GM23248 (cell line): ENCODE results near the gene NRG3. TPM values are rescaled to one million over a fixed set of nuclear protein-coding genes. Genes with fewer than 3 reads are reported as not detected.

Experiments
- DNase-seq: peaks from one replicate; pipeline ENCODE4 v3.0.0-alpha.2; 2015
- H2AFZ ChIP-seq: fragments of 200-600 bp; sonication (generic); 2 replicates; pipeline ENCODE4 v1.6.1; 2016; ENCODE audit warnings: antibody characterized with exemption
- H3F3A ChIP-seq: fragments of 200-600 bp; sonication (generic); 2 replicates; pipeline ENCODE4 v1.6.1; 2016; ENCODE audit warnings: mild to moderate bottlenecking, antibody characterized with exemption, mixed run types; ENCODE audit not compliant: insufficient read depth
- H3K27ac ChIP-seq: fragments of 200-600 bp; sonication (generic); 2 replicates; pipeline ENCODE4 v1.5.1; 2016; ENCODE audit warnings: mild to moderate bottlenecking
- H3K27me3 ChIP-seq: fragments of 200-600 bp; sonication (generic); replicated peaks from 2 replicates; pipeline ENCODE4 v1.6.1; 2016; ENCODE audit warnings: mild to moderate bottlenecking; ENCODE audit not compliant: insufficient read depth
- H3K36me3 ChIP-seq: fragments of 200-600 bp; sonication (generic); 2 replicates; pipeline ENCODE4 v1.6.1; 2016; ENCODE audit warnings: low read depth, mild to moderate bottlenecking
- H3K4me1 ChIP-seq: fragments of 200-600 bp; sonication (generic); 2 replicates; pipeline ENCODE4 v1.6.1; 2016; ENCODE audit warnings: mild to moderate bottlenecking; ENCODE audit not compliant: insufficient read depth
- H3K4me2 ChIP-seq: fragments of 200-600 bp; sonication (generic); one replicate; pipeline ENCODE4 v1.6.1; 2016; ENCODE audit warnings: mild to moderate bottlenecking; ENCODE audit not compliant: unreplicated experiment
- H3K4me3 ChIP-seq: fragments of 200-600 bp; sonication (generic); 2 replicates; pipeline ENCODE4 v1.5.1; 2016; ENCODE audit warnings: mild to moderate bottlenecking
- H3K79me2 ChIP-seq: fragments of 200-600 bp; sonication (generic); 2 replicates; pipeline ENCODE4 v1.6.1; 2016; ENCODE audit warnings: mild to moderate bottlenecking; ENCODE audit not compliant: insufficient read depth
- H3K9ac ChIP-seq: fragments of 200-600 bp; sonication (generic); 2 replicates; pipeline ENCODE4 v1.6.1; 2016; ENCODE audit warnings: mild to moderate bottlenecking
- H3K9me2 ChIP-seq: fragments of 200-600 bp; sonication (generic); 2 replicates; pipeline ENCODE4 v1.6.1; 2016; ENCODE audit warnings: mixed run types, mild to moderate bottlenecking, moderate library complexity; ENCODE audit not compliant: insufficient read depth
- H3K9me3 ChIP-seq: fragments of 200-600 bp; sonication (generic); one replicate; pipeline ENCODE4 v1.6.1; 2017; ENCODE audit warnings: low read depth
- H4K20me1 ChIP-seq: fragments of 200-600 bp; sonication (generic); 2 replicates; pipeline ENCODE4 v1.6.0; 2016; ENCODE audit not compliant: insufficient read depth
- EZH2 ChIP-seq: fragments of 200-600 bp; sonication (generic); IDR thresholded peaks from 2 replicates; pipeline ENCODE4 v1.6.1; 2018; ENCODE audit warnings: antibody characterized with exemption, mild to moderate bottlenecking; ENCODE audit not compliant: insufficient read depth, poor library complexity, severe bottlenecking
- EZH2phosphoT487 ChIP-seq: fragments of 200-600 bp; sonication (generic); IDR thresholded peaks from 2 replicates; pipeline ENCODE4 v1.6.1; 2018; ENCODE audit warnings: antibody characterized with exemption, moderate library complexity, mild to moderate bottlenecking, low read depth; ENCODE audit not compliant: insufficient read depth
- WGBS, 2 experiments: methylation state at CpG; one replicate each; pipeline ENCODE4 v1.1.6; 2015 to 2017; ENCODE audit warnings: low lambda C conversion rate in 2 of 2, low coverage in 1 of 2; ENCODE audit errors: missing lambda C conversion rate in 2 of 2; 5-methylcytosine and 5-hydroxymethylcytosine counted together
- in situ Hi-C: fragments of 300-500 bp; cut with MboI; formaldehyde crosslinking; loops from 2 replicates; pipeline ENCODE4 v1.15.0; 2020
- polyA plus RNA-seq: library from polyadenylated mRNA; unstranded; fragments of >200 nt; fragmentation: Nextera tagmentation; extraction: Ambion mirVana; gene quantifications from 2 replicates; pipeline ENCODE4 v1.2.1, GENCODE V29; 2016
- total RNA-seq: library from RNA; depleted of rRNA; stranded (reverse); fragments of >200 nt; shearing (Covaris generic); gene quantifications from 2 replicates; pipeline ENCODE4 v1.2.3, GENCODE V29; 2014

The NRG3 gene
- total and polyA plus RNA-seq, 2 experiments from 2014 or later, result not detected

GRCh38 chr10:82402906-82403401 is 528.0 kb downstream of the NRG3 start:
- no peak overlapping the region for H3K9ac ChIP-seq
- 6 to 9% methylated on average over 4 of the region's 4 CpGs for WGBS, 2 experiments
- H3K4me3 ChIP-seq, result no peak overlapping the region
- no peak overlapping the region for H3K27ac ChIP-seq
- no peaks in the 10 kb centered on the region for H3F3A ChIP-seq
- no peaks in the 10 kb centered on the region for H3K79me2 ChIP-seq
- H3K4me2 ChIP-seq, result no peak overlapping the region
- no peak for TF ChIP-seq EZH2phosphoT487
- no peak for TF ChIP-seq EZH2
- no peaks in the 10 kb centered on the region for H3K36me3 ChIP-seq
- H3K9me2 ChIP-seq, result no peaks in the 10 kb centered on the region
- in situ Hi-C loops, result no loop called here
- DNase-seq, result no peak
- no peaks in the 10 kb centered on the region for H3K27me3 ChIP-seq
- H3K9me3 ChIP-seq, result no peaks in the 10 kb centered on the region
- H4K20me1 ChIP-seq, result no peaks in the 10 kb centered on the region
- no peak overlapping the region for H2AFZ ChIP-seq
- H3K4me1 ChIP-seq, result no peaks in the 10 kb centered on the region

DNA sequence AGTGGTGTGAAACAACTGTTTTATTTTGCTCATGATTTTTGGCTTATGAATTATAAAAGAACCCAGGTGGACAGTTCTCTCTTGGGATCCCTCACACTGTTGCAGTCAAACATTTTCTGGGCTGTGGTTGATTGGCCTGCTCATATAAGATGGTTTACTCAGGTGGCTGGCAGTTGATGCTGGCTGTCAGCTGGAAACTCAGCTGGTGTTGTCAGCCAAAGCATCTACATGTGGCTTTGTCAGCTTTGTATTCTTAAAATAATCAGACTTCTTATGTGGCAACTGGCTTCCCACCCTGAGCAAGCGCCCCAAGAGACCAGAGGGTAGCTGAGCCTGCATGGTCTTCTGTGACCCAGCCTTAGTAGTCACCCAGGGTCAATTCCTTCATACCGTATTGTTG is 534.7 kb downstream of the NRG3 start:
- no peak for DNase-seq
- Histone ChIP-seq H3K4me3 (no peak overlapping the region), H4K20me1 (no peaks in the 10 kb centered on the region), H3K4me2 (no peak overlapping the region), H2AFZ (no peak overlapping the region), H3K27ac (no peak overlapping the region), H3K9me3 (no peaks in the 10 kb centered on the region), H3K9ac (no peak overlapping the region), H3K79me2 (no peaks in the 10 kb centered on the region), H3K36me3 (no peaks in the 10 kb centered on the region), H3K27me3 (no peaks in the 10 kb centered on the region), H3K9me2 (no peaks in the 10 kb centered on the region), H3F3A (no peaks in the 10 kb centered on the region), H3K4me1 (no peaks in the 10 kb centered on the region)
- WGBS, 2 experiments, result 13 to 17% methylated on average over 2 of the region's 2 CpGs
- in situ Hi-C loops, result no loop called here
- TF ChIP-seq EZH2phosphoT487 (no peak), EZH2 (no peak)

DNA sequence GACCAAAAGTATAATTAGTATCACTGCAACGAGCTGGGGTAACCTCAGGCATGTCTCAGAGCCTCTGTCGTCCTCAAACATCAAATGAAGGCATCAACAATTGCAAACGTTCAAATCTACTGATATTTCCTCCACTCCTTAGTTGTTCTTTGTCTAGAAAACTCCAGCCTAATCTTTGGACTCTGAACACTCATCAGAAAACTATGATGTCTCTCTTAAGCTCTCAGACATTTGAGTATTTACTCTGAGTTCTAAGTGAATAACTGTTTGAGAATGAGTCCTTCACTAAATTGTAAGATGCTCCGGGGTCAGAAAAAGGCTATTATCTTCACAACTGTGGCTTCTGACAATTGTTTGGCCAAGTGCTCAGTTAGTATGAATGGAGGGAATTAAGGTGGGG is 536.4 kb downstream of the NRG3 start:
- Histone ChIP-seq H3K9ac (no peak overlapping the region), H3K79me2 (no peaks in the 10 kb centered on the region), H3K4me2 (no peak overlapping the region), H3K9me3 (no peaks in the 10 kb centered on the region), H3K27me3 (no peaks in the 10 kb centered on the region), H3K27ac (no peak overlapping the region), H4K20me1 (no peaks in the 10 kb centered on the region), H2AFZ (no peak overlapping the region), H3K9me2 (no peaks in the 10 kb centered on the region), H3K36me3 (no peaks in the 10 kb centered on the region), H3K4me3 (no peak overlapping the region), H3K4me1 (no peaks in the 10 kb centered on the region), H3F3A (no peaks in the 10 kb centered on the region)
- in situ Hi-C loops, result no loop called here
- no peak for DNase-seq
- 8 to 9% methylated on average over 4 of the region's 4 CpGs for WGBS, 2 experiments
- TF ChIP-seq EZH2phosphoT487 (no peak), EZH2 (no peak)

DNA sequence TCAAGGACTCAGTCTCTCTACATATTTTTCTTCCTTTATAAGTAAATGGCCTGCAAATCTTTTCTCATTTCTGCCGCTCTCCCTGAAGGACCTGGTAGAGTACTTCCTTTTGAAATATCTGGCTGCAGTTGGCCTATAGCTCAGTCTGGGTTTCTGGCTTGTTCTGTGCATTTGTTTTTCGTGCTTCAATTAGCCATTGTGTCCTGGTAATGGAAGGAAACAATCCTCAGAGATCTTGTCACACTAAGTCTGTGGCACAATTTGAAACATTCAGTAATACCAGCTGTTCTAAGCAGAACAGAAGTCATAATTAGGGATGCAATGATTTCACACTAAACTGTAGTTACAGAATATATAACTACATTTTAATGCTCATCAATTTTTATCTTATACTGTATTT is 545.0 kb downstream of the NRG3 start:
- Histone ChIP-seq H3F3A (no peaks in the 10 kb centered on the region), H3K4me1 (no peaks in the 10 kb centered on the region), H3K27ac (no peak overlapping the region), H3K36me3 (no peaks in the 10 kb centered on the region), H3K27me3 (no peaks in the 10 kb centered on the region), H3K9me3 (no peaks in the 10 kb centered on the region), H3K9ac (no peak overlapping the region), H3K4me2 (no peak overlapping the region), H2AFZ (no peak overlapping the region), H3K4me3 (no peak overlapping the region), H3K79me2 (no peaks in the 10 kb centered on the region), H4K20me1 (no peaks in the 10 kb centered on the region), H3K9me2 (no peaks in the 10 kb centered on the region)
- WGBS, 2 experiments, result 13 to 20% methylated on average over 2 of the region's 2 CpGs
- DNase-seq, result no peak
- no peak for TF ChIP-seq EZH2phosphoT487
- no peak for TF ChIP-seq EZH2
- in situ Hi-C loops, result no loop called here

- no peaks in the 10 kb centered on the region for H3K79me2 ChIP-seq
- no peak overlapping the region for H3K9ac ChIP-seq
- H4K20me1 ChIP-seq, result no peaks in the 10 kb centered on the region
- no peak for DNase-seq
- TF ChIP-seq EZH2phosphoT487 (no peak), EZH2 (no peak)
- no peak overlapping the region for H3K27ac ChIP-seq
- H3K4me1 ChIP-seq, result no peaks in the 10 kb centered on the region
- no peak overlapping the region for H3K4me3 ChIP-seq
- H3K4me2 ChIP-seq, result no peak overlapping the region
- H3K36me3 ChIP-seq, result no peaks in the 10 kb centered on the region
- in situ Hi-C loops, result no loop called here
- peaks cover 6% of the 10 kb centered on the region for H3K9me3 ChIP-seq
- no peaks in the 10 kb centered on the region for H3K9me2 ChIP-seq
- H3F3A ChIP-seq, result no peaks in the 10 kb centered on the region
- H3K27me3 ChIP-seq, result no peaks in the 10 kb centered on the region
- H2AFZ ChIP-seq, result no peak overlapping the region
Measured at GRCh38 chr10:82429302-82429701, 554.3 kb downstream of the NRG3 start.
